HepG2 (cell line): ENCODE data around the gene EDEM1. TPM values are rescaled to one million over a fixed set of nuclear protein-coding genes. Genes with fewer than 3 reads are reported as not detected.
A peak's percentile ranks its signal among the peaks of the same experiment; 100 is the strongest.

Experiments used
- ATAC-seq: fragments of 200-7000 bp; cut with Tn5 transposase; 3 replicates; pipeline ENCODE4 v1.9.1; 2020; ENCODE audit warnings: mild to moderate bottlenecking, moderate library complexity
- BruUV-seq: library from RNA; stranded (reverse); fragments of 400-500 nt; replicated peaks from 2 replicates; lab custom pipeline; 2021; lab: Mats Ljungman, UMichigan
- CTCF ChIA-PET: fragments of 300-600 bp; formaldehyde crosslinking; extraction: SDS; loops from one replicate; lab custom pipeline; 2021; ENCODE audit warnings: low total read pairs, inconsistent platforms, low intra/inter-chr PET ratio; lab: Yijun Ruan, JAX
- POLR2A ChIA-PET: fragments of 350-600 bp; sonication (Branson Sonifier 250); formaldehyde crosslinking; loops from one replicate; lab custom pipeline; 2020; ENCODE audit warnings: antibody characterized with exemption, inconsistent platforms; lab: Yijun Ruan, JAX
- DNase-seq: peaks from one replicate; pipeline ENCODE4 v3.0.0-alpha.2; 2015; ENCODE audit warnings: low spot score
- FAIRE-seq: peaks from 3 replicates; lab custom pipeline; 2011; peaks lifted over from hg19 to GRCh38; lab: Jason Lieb, UNC
- H2AFZ ChIP-seq: one replicate; pipeline ENCODE4 v1.6.1; 2011; ENCODE audit warnings: low read length, inconsistent platforms
- H3K27ac ChIP-seq: fragments of 300-600 bp; 3 replicates; pipeline ENCODE4 v1.8.0; 2011; ENCODE audit warnings: mixed run types, mild to moderate bottlenecking, mixed read lengths, low read length, inconsistent platforms; ENCODE audit not compliant: insufficient read depth; ENCODE audit errors: extremely low read length
- H3K27me3 ChIP-seq, 2 experiments: fragments of 200-600 bp in 1 of 2; 2 replicates in 1 of 2; 3 replicates in 1 of 2; pipeline versions ENCODE4 v1.6.0 to v1.8.0; 2011; ENCODE audit warnings: low read length in 2 of 2, mild to moderate bottlenecking in 2 of 2, moderate library complexity in 2 of 2, inconsistent platforms in 1 of 2; ENCODE audit not compliant: insufficient read depth in 2 of 2, control insufficient read depth in 1 of 2
- H3K36me3 ChIP-seq, 2 experiments: fragments of 200-600 bp in 1 of 2; replicated peaks in 1 of 2; 2 replicates in 1 of 2; 3 replicates in 1 of 2; pipeline versions ENCODE4 v1.5.1 to v1.8.0; 2011; ENCODE audit warnings: low read length in 2 of 2, inconsistent platforms in 1 of 2; ENCODE audit not compliant: insufficient read depth in 2 of 2, control insufficient read depth in 1 of 2
- H3K4me1 ChIP-seq: 2 replicates; pipeline ENCODE4 v1.5.1; 2012; ENCODE audit warnings: low read length, inconsistent platforms; ENCODE audit not compliant: insufficient read depth
- H3K4me2 ChIP-seq: 2 replicates; pipeline ENCODE4 v1.6.0; 2011; ENCODE audit warnings: low read depth, low read length, inconsistent platforms
- H3K4me3 ChIP-seq, 3 experiments: fragments of 200-600 bp in 1 of 3; sonication (generic), shearing (Covaris generic) in 1 of 3; replicated peaks in 1 of 3; 2 replicates each; pipeline ENCODE4 v1.5.1; 2011 to 2016; ENCODE audit warnings: low read length in 3 of 3, inconsistent platforms in 2 of 3, low read depth in 2 of 3, mild to moderate bottlenecking in 2 of 3, control low read depth in 1 of 3, mixed read lengths in 1 of 3; ENCODE audit not compliant: insufficient read depth in 1 of 3
- H3K79me2 ChIP-seq: one replicate; pipeline ENCODE4 v1.6.1; 2011; ENCODE audit warnings: low read length, inconsistent platforms; ENCODE audit not compliant: insufficient read depth
- H3K9ac ChIP-seq: 2 replicates; pipeline ENCODE4 v1.6.0; 2011; ENCODE audit warnings: mild to moderate bottlenecking, low read depth, low read length, inconsistent platforms; ENCODE audit not compliant: insufficient read depth
- H3K9me3 ChIP-seq: 2 replicates; pipeline ENCODE4 v1.5.1; 2012; ENCODE audit warnings: mild to moderate bottlenecking, low read length
- H4K20me1 ChIP-seq: 2 replicates; pipeline ENCODE4 v1.6.0; 2011; ENCODE audit warnings: inconsistent platforms, mild to moderate bottlenecking, low read length, moderate library complexity; ENCODE audit not compliant: insufficient read depth
- CBX5 ChIP-seq: sonication (generic); formaldehyde crosslinking; IDR thresholded peaks from 2 replicates; pipeline ENCODE4 v1.4.0; 2020; ENCODE audit warnings: missing genetic modification reagents, borderline replicate concordance
- HBP1 ChIP-seq: IDR thresholded peaks from 2 replicates; pipeline ENCODE4 v1.6.1; 2016; ENCODE audit warnings: low read depth, control low read depth
- MAFK ChIP-seq, 2 experiments: IDR thresholded peaks in 1 of 2; conservative IDR thresholded peaks in 1 of 2; 2 replicates each; pipeline ENCODE4 v1.6.1; 2011; ENCODE audit warnings: improper control_type of control experiment in 2 of 2, low read length in 2 of 2
- NFAT5 ChIP-seq: sonication (generic); formaldehyde crosslinking; IDR thresholded peaks from 2 replicates; pipeline ENCODE4 v1.4.0; 2020; ENCODE audit warnings: missing genetic modification reagents
- ZIK1 ChIP-seq: sonication (generic); formaldehyde crosslinking; IDR thresholded peaks from 2 replicates; pipeline ENCODE4 v1.5.0; 2020; ENCODE audit warnings: mild to moderate bottlenecking, low read depth, missing genetic modification reagents, borderline replicate concordance
- ZMAT5 ChIP-seq: sonication (generic); formaldehyde crosslinking; IDR thresholded peaks from 2 replicates; pipeline ENCODE4 v1.5.0; 2020; ENCODE audit warnings: mild to moderate bottlenecking, low read depth, missing genetic modification reagents, borderline replicate concordance
- ZNF24 ChIP-seq: fragments of 450-650 bp; IDR thresholded peaks from 2 replicates; pipeline ENCODE4 v1.6.1; 2017; ENCODE audit warnings: antibody characterized with exemption, mild to moderate bottlenecking
- ZNF407 ChIP-seq: sonication (generic); formaldehyde crosslinking; IDR thresholded peaks from one replicate; pipeline ENCODE4 v1.5.1; 2020; ENCODE audit warnings: mild to moderate bottlenecking, missing genetic modification reagents; ENCODE audit errors: not compliant biosample characterization
- ZNF891 ChIP-seq: sonication (generic); formaldehyde crosslinking; IDR thresholded peaks from 2 replicates; pipeline ENCODE4 v1.5.0; 2020; ENCODE audit warnings: mild to moderate bottlenecking, missing genetic modification reagents
- WGBS: methylation state at CpG from one replicate; pipeline ENCODE4 v1.1.6; 2017; ENCODE audit warnings: low lambda C conversion rate; 5-methylcytosine and 5-hydroxymethylcytosine counted together
- in situ Hi-C: cut with HindIII; loops from 2 replicates; pipeline ENCODE4 v1.10.0; 2017; ENCODE audit warnings: low pct_unique_long_range_greater_than_20kb; ENCODE audit not compliant: extremely low pct_ligation_motif_present
- intact Hi-C: fragments of 100-400 bp; cut with micrococcal nuclease; formaldehyde crosslinking; loops from one replicate; pipeline ENCODE4 v1.10.0; 2022; ENCODE audit not compliant: unreplicated experiment
- polyA plus RNA-seq, 8 experiments: library from polyadenylated mRNA; depleted of rRNA in 3 of 8; stranded (reverse) in 7 of 8; unstranded in 1 of 8; fragments of >200 nt; fragmentation: Illumina TruSeq in 4 of 8; extraction: Trizol in 4 of 8; gene quantifications; 2 replicates each; pipeline versions ENCODE4 v1.2.1 to v1.2.3, GENCODE V29; 2011 to 2016; ENCODE audit warnings: low read depth in 4 of 8, missing spikeins in 1 of 8, mixed read lengths in 1 of 8; ENCODE audit not compliant: insufficient read depth in 1 of 8
- total RNA-seq, 5 experiments: library from RNA; depleted of rRNA; stranded (reverse); fragments of >200 nt; fragmentation: Illumina TruSeq; extraction: Trizol; gene quantifications; 2 replicates each; pipeline ENCODE4 v1.2.3, GENCODE V29; 2016; ENCODE audit warnings: low read depth in 1 of 5

The EDEM1 gene
- total and polyA plus RNA-seq, 2 of the 13 experiments (the other 11 are each of a cell fraction or from before 2014, with no cell fraction given): 13.8 to 25.8 TPM

- H3K4me2 ChIP-seq: no peak overlapping the region
- no peak overlapping the region for H2AFZ ChIP-seq
- no peak overlapping the region for H3K4me3 ChIP-seq
- in situ Hi-C loops: no loop called here
- no peak for FAIRE-seq
- no peak overlapping the region for H3K9ac ChIP-seq
- no TSS peak for BruUV-seq
- 5% methylated on average over 1 of the region's 1 CpG for WGBS
- no peaks in the 10 kb centered on the region for H3K9me3 ChIP-seq
- no peaks in the 10 kb centered on the region for H4K20me1 ChIP-seq
- intact Hi-C loops: no loop called here
- H3K4me1 ChIP-seq: peaks cover 7% of the 10 kb centered on the region; the same call in 1 of the 2 replicates
- no peaks in the 10 kb centered on the region for H3K79me2 ChIP-seq
- no peak for DNase-seq
- CTCF ChIA-PET: no interaction called here
- H3K27me3 ChIP-seq: no peaks in the 10 kb centered on the region
- H3K27ac ChIP-seq: no peak overlapping the region
- POLR2A ChIA-PET: no interaction called here
- no peak for ATAC-seq
- no peaks in the 10 kb centered on the region for H3K36me3 ChIP-seq
- no peak for TF ChIP-seq NFAT5
- TF ChIP-seq ZNF891 (CRISPR knock-in tag): no peak
- no peak for TF ChIP-seq HBP1 (CRISPR knock-in tag)
- no peak for TF ChIP-seq ZNF24
- TF ChIP-seq ZNF407 (CRISPR knock-in tag): no peak
- TF ChIP-seq ZMAT5: no peak
- peak; percentile 96 to 99 for TF ChIP-seq MAFK (conservative IDR thresholded peaks at IDR 0.05 in 1 of 2, IDR thresholded peaks at IDR 0.05 in 1 of 2; ENCODE audit: low read length in 2 of 2)
- no peak for TF ChIP-seq ZIK1 (CRISPR knock-in tag)
- TF ChIP-seq CBX5: no peak
Measured at GRCh38 chr3:5267889-5268288, 80.4 kb downstream of the EDEM1 start.
